GM21447 (cell line): ENCODE measurements around the gene ADGRF5.

Experiments used
- ATAC-seq: cut with Tn5 transposase; IDR thresholded peaks from one replicate; pipeline ENCODE4 v1.9.1; 2021; ENCODE audit not compliant: unreplicated experiment

The ADGRF5 gene

DNA sequence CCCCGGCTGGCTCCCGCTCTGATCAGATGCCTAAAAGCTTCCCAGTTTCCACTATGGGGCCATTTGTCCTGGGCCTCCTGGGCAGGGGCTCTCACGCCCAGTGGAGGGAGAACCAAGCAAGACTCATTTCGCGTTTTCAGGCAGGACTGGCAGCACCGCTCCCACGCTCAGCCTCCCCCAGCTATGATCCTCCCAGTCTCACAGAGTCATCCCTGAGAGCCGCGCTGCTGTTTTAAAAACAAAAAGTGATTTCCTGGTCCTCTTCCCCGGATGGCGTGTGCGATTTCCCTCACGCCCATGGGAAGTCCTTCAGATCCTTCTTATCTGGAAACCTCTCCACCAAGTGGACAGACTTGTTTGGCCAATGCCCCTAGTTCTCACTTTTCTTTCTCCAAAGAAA is at the start of gene ADGRF5:
Gene ADGRF5 (minus strand): TSS at position 208 of the 400 bp plus-strand sequence. CDS start 15,176 bp downstream, outside the sequence.
- ATAC-seq, result no peak

GRCh38 chr6:46969206-46969605 is 47.5 kb upstream of the ADGRF5 start:
- no peak for ATAC-seq

DNA sequence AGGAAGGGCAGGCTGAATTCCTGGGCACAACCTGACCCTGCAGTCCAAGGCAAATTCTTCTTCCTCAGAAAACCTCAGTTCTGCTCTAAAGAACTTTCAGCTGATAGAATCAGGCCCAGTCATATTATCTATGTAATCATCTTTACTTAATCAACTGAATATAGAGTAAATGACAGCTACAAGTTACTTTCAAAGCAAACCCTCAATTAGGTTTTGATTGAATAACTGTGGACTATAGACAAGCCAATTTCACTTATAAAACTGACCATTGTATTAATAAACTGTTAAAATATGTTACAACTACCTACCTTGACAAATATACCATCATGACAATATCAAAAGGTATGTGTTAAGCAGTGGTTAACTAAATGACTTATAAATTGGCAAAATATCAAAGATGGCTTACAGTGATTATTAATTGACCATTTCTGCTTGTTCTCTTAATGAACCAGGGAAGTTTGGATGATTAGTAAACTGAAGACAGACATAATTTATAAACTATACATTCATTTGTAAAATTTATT is 46.1 kb upstream of the ADGRF5 start:
- ATAC-seq, result no peak

DNA sequence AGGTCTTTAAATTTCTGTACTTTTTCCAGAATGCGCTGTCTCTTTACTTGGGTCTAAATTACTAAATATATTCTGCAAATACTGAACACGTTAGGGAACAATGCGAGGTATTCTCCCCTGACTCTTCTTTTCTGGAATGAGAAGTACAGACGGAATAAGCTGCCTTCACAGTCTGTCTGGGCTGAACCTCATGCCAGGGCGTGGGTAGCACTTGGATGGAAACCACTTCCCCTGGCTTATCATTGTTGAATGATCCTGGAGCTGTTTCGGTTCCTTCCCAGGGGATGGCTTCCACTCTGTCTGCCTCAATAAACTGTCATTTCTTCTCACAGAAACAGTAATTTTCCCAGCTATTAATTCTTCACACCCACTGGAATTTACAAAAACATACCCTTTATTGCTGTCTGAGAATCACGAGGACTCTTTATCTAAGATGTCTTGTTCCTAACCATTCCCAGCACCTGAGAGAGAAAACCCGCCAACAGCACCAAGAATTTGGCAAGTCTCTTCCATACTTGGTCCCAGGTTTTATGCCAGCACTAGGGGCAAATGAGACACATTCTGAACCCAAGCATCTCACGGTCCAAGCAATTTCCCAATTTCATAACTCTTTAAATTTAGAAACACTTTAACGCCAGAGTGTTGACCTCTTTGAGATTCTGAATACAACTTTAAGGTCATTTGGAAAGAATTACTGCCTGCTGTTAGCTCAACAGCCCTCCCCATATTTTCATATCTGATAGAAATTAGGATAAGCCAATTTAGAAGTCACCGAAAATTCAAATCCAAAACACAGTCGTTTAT is 43.2 kb upstream of the ADGRF5 start:
- ATAC-seq, result no peak

GRCh38 chr6:46963626-46964025 is 41.9 kb upstream of the ADGRF5 start:
- no peak for ATAC-seq

GRCh38 chr6:46963039-46963438 is 41.3 kb upstream of the ADGRF5 start:
- no peak for ATAC-seq

GRCh38 chr6:46961711-46962110 is 40.0 kb upstream of the ADGRF5 start:
- ATAC-seq, result no peak

- no peak for ATAC-seq
Measured at GRCh38 chr6:46961232-46961631, 39.5 kb upstream of the ADGRF5 start.

DNA sequence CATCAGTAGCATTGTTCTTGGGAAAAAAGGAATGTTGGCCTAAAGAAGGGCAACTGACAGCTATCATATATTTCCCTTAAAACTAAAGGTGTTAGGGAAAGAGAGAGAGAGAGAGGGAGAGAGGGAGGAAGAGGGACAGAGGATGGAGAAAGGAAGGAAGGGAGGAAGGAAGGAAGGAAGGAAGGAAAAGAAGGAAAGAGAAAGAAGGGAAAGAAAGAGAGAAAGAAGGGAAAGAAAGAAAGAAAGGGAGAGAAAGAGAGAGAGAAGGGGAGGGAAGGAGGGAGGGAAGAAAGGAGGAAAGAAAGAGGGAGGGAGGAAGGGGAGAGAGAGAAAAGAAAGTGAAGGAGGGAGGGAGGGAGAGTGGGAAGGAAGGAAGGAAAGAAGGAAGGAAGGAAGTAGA is 37.7 kb upstream of the ADGRF5 start:
- no peak for ATAC-seq

DNA sequence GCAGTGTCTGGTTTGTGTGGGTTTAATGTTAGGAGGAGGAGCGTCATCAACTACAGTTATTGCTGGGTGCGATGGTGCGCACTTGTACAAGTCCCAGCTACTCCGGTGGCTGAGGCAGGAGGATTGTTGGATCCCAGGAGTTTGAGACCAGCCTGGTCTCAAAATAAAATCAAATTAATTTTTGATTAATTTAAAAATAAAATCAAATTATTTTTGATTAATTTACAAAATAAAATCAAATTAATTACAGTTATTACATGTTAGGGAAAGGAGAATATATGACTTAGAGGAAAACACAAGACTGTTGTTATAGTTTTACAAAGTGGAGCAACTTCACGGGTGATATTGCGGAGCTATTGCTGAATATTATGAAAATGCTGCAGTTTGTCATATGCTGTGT is 34.7 kb upstream of the ADGRF5 start:
- no peak for ATAC-seq

- ATAC-seq, result no peak
Measured at GRCh38 chr6:46954837-46955451, 33.2 kb upstream of the ADGRF5 start.

DNA sequence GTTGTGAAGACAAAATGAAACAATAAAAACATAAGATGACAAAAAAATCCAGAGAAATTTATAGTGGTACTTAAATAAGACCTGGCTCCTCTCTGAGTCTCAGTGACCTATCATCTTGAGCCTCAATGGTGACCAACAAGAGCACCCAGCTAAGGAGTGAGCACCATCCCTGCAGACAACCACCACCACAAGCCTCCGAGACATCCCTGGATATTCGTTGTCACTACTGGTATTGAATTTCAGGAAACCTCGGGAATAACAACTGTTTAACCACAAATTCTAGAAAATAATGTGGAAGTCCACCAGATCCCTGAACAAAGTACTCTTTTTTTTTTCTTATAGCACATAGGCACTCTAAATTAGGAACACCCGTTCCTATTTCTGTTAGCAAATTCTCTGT is 32.2 kb upstream of the ADGRF5 start:
- ATAC-seq, result no peak

DNA sequence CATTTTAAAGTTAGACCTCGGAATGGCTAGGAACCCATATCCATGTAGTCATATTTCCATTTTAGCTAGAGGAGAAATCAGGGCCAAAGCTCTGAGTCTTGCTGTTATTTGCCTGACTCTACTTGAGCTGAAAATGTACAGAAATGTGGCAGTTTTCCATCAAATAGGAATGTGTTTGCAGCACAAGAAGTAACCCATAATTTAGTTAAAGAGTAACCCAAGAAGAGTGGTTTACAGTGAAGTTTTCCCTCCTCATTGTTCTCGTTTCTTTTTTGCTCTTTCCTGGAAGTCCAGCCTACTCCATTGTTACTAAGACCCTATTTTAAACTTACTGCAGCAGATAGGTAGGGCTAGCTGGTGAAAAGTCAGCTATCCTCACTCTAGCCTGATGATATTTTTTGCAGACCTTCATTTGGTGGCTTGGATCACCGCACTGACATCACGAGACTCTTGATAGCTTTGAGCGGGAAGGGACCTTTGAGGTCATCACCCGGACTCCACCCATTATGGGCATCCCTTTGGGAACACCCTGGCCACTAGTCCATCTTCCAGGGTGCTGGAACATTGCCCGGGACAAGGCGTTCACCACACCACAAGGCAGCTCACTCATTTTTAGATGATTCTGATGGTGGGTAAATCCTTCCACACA is 28.0 kb upstream of the ADGRF5 start:
- ATAC-seq, result no peak

- ATAC-seq, result no peak
Measured at GRCh38 chr6:46948699-46949098, 27.0 kb upstream of the ADGRF5 start.

DNA sequence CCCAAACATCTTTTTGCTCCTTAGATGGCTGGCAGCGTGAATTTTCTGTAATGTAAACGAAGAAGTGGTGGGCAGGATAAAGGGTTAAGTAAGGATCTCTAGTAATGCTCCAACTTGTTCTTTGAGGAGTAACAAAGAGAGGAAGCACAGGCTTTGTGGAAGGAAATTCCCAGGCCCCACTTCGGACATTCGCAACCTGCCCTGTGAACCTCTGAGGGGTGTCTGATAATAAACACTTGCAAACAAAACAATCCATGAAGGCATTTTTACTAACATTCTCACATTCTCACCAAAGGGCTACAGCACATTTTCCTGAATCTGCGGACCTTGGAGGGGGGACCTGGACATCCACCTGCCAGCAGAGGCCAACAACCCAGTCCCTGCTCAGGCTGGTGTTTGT is 25.8 kb upstream of the ADGRF5 start:
- ATAC-seq, result no peak

DNA sequence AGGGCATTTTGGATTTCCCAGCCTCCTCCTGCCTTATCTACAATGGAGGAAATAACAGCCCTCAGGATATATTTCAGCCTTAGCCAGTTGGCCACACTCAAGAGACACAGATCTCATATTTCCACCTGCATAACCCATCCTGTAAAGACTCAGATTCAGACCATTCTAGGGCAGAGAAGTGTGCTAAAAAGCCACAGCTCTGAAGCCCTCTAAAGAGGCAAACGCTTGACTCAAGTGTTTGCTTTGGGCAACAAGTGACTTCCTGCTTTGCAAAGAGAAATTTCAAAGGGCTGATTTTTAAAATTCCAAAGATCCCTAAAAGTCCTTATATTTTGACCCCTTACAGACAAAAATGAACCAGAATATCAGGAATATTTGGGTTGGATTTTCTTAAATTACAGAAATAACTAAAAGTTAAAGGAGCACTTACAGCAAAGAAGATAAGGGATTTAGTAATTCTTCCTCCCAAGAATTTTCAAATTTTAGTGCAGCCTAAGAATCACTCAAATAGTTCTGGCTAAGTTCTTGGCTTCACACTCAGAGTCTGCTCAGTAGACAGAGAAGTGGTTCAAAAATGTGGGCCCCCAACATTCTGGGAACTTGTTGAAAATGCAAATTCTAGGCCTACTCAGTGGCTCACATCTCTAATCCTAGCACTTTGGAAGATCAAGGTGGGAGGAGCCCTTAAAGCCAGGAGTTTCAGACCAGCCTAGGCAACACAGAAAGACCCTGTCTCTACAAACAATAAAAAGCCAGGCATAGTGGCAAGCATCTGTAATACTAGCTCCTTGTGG is 18.9 kb upstream of the ADGRF5 start:
- no peak for ATAC-seq

DNA sequence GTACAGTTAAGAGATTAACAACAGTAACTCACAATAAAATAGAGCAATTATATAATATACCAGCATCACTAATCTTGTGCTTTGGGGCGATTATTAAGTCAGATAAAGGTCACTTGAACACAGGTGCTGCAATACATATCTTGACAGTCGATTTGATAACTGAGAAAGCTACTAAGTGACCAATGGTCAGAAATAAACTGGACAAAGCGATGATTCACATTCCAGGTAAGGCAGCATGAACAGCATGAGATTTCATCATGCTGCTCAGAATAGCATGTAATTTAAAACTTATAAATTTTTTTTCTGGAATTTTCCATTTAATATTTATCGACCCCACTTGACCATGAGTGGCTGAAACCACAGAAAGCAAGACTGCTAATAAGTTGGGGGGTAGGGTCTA is 15.9 kb upstream of the ADGRF5 start:
- no peak for ATAC-seq

GRCh38 chr6:46935687-46936086 is 13.9 kb upstream of the ADGRF5 start:
- ATAC-seq, result no peak

- no peak for ATAC-seq
Measured at GRCh38 chr6:46933751-46934150, 12.0 kb upstream of the ADGRF5 start.

- no peak for ATAC-seq
Measured at GRCh38 chr6:46932526-46933319, 11.0 kb upstream of the ADGRF5 start.
